Ovary (tissue), 3 donors: ENCODE measurements around the gene ECEL1.

Experiments used
- CTCF ChIP-seq, 3 donors: fragments of 450-650 bp in 2 of 3; fragments of 200-600 bp in 1 of 3; IDR thresholded peaks; one replicate each; pipeline versions ENCODE4 v1.5.1 to v1.8.0; 2016 to 2022; ENCODE audit warnings: antibody characterized with exemption in 3 of 3, mild to moderate bottlenecking in 1 of 3
- POLR2A ChIP-seq: fragments of 450-650 bp; IDR thresholded peaks from one replicate; pipeline ENCODE4 v1.6.1; 2017; ENCODE audit warnings: antibody characterized with exemption, mild to moderate bottlenecking, moderate library complexity
- donor health status: DM: no; HTN: no; CAD: no.

GRCh38 chr2:232478571-232479340 is 8.9 kb downstream of the ECEL1 start:
- TF ChIP-seq CTCF (IDR thresholded peaks at IDR 0.05) (no peak), POLR2A (no peak)
